OCI-LY1 (cell line): ENCODE data around the gene LITAF.

Source experiments
- CTCF ChIP-seq: fragments of 200-600 bp; sonication (generic), shearing (Covaris generic); IDR thresholded peaks from 2 replicates; pipeline ENCODE4 v1.5.1; 2017; ENCODE audit warnings: mild to moderate bottlenecking, antibody characterized with exemption, low read length, moderate library complexity, mixed read lengths
- EZH2 ChIP-seq: fragments of 200-600 bp; sonication (generic), shearing (Covaris generic); IDR thresholded peaks from 2 replicates; pipeline ENCODE4 v1.8.0; 2017; ENCODE audit warnings: borderline replicate concordance, mixed run types, mild to moderate bottlenecking, antibody characterized with exemption, low read length, moderate library complexity, mixed read lengths

- no peak for TF ChIP-seq EZH2
- no peak for TF ChIP-seq CTCF
Observed at GRCh38 chr16:11502239-11502638, 84.5 kb downstream of the LITAF start.
